Astrocyte of the cerebellum (primary cell): Measurements from ENCODE around the gene SRSF5.

Experiments
- DNase-seq: peaks from one replicate; pipeline ENCODE4 v3.0.0-alpha.2; 2011; ENCODE audit warnings: low read depth
- H3K4me3 ChIP-seq: 2 replicates; pipeline ENCODE4 v1.5.1; 2011; ENCODE audit warnings: mild to moderate bottlenecking, low read depth, low read length, moderate library complexity
- in situ Hi-C: cut with HindIII; loops from 2 replicates; pipeline ENCODE4 v1.10.0; 2017; ENCODE audit warnings: low sequenced_read_pairs
- TF ChIP-seq, protein P1 (sequence below): IDR thresholded peaks from 2 replicates; pipeline ENCODE4 v1.5.1; 2012; ENCODE audit warnings: low read length, low read depth, moderate library complexity, mild to moderate bottlenecking; ENCODE audit errors: missing control alignments

The SRSF5 gene

DNA sequence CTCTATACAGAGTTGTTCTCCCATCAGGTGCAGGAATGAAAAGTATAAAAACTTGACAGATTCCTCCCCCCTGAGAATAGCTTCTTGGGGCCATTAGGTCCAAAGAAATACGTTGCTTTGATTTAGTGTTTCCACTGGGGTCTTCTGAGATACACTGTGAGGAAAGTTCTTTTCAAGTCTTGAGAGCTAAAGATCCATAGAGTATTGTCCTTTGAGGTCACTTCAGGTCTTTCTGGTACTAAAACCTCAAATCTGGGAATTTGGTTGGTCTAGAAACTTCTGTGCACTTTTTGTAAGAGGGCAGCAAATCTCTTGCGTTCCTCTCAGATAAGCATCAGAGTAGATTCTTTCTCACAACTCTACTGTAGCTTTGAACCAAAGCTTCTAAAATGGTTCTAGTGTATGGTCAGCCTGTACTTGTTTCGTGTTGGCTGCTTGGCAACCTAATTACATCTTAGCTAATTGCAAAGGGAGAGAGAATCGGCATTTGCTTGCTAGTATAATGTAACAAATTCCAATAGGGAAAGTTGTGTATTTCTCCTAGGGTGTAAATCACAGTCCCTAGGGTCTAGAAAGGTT, 10.0 kb downstream of the SRSF5 start:
- DNase-seq: no peak
- in situ Hi-C loops: no loop called here
- TF ChIP-seq, protein P1, sequence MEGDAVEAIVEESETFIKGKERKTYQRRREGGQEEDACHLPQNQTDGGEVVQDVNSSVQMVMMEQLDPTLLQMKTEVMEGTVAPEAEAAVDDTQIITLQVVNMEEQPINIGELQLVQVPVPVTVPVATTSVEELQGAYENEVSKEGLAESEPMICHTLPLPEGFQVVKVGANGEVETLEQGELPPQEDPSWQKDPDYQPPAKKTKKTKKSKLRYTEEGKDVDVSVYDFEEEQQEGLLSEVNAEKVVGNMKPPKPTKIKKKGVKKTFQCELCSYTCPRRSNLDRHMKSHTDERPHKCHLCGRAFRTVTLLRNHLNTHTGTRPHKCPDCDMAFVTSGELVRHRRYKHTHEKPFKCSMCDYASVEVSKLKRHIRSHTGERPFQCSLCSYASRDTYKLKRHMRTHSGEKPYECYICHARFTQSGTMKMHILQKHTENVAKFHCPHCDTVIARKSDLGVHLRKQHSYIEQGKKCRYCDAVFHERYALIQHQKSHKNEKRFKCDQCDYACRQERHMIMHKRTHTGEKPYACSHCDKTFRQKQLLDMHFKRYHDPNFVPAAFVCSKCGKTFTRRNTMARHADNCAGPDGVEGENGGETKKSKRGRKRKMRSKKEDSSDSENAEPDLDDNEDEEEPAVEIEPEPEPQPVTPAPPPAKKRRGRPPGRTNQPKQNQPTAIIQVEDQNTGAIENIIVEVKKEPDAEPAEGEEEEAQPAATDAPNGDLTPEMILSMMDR: no peak
- H3K4me3 ChIP-seq: no peak overlapping the region

DNA sequence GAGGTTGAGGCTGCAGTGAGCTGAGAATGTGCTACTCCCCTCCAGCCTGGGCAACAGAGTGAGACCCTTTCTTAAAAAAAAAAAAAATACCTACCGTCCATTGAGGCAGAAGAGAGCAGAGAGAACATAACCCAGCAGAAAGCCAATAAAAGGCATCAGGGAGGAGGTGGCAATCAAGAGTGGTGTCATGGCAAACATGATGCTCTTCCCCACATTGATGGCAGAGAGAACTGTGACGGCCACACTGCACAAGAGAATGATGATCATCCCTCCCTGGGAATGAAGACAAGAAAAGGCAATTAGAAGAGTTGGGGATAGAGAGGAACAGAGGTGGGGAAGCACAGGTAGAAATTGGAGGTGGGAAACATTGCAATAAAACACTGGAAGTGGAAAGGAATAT, 12.1 kb downstream of the SRSF5 start:
- in situ Hi-C loops: no loop called here
- H3K4me3 ChIP-seq: no peak overlapping the region

DNA sequence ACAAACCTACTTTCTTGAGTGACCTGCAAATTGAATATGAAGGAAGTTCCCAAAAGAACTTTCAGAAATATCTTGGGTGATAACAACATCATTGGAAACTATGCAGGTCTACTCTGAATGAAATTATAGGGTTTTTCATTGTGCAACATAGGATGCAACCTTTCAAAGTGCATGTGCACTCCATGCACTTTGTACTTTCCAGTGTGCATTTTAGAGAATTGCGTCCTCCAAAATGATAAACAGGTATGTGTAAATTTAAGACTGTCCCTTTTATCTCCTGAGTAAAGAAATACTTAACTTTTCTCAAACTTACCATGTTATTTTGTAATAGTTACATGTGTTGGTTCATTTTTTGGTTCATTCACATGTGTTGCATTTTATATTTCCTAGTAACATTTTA, 13.2 kb downstream of the SRSF5 start:
- TF ChIP-seq, protein P1: no peak
- in situ Hi-C loops: no loop called here
- H3K4me3 ChIP-seq: no peak overlapping the region
- DNase-seq: no peak

More for the DNA sequence above, 12.1 kb downstream of the SRSF5 start:
- DNase-seq: no peak
- TF ChIP-seq, protein P1: no peak

DNA sequence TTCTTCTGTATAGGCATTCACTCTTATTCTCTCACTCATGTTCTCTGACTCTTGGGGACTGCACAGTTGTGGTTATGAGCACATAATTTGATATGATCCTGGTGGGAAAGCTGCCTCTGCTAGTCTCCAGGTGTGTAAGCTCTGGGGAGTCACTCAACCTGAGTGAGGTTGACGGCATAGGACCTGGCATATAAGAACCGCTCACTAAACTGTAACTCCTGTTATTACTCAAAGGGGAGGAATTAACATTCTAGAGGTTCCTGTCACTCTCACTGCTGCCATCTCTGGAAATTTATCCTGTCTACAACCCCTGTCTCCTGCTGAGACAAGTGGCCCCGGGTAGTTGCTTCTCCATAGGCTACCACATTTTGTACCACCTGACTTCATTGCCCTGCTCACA, 14.0 kb downstream of the SRSF5 start:
- TF ChIP-seq, protein P1: no peak
- in situ Hi-C loops: no loop called here
- DNase-seq: no peak
- H3K4me3 ChIP-seq: no peak overlapping the region

DNA sequence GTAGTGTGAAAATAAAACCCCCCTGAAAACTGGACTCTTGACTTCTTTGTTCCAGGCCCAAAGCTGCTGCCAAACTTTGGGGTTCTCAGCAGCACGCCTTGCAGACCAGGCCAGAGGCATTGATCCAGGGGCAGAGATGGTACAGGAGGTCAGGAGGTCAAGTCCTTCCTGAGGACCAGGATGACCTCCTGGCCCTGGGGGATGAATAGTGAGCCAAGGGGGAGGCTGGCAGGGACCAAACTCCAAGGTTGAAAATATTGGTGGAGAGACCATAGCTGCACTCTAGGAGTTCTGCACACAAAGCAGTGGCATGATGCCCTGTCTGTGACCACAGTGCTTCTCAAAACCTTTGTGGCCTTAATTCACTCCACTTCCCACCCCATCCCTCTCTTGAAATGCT, 18.0 kb downstream of the SRSF5 start:
- no peak overlapping the region for H3K4me3 ChIP-seq

DNA sequence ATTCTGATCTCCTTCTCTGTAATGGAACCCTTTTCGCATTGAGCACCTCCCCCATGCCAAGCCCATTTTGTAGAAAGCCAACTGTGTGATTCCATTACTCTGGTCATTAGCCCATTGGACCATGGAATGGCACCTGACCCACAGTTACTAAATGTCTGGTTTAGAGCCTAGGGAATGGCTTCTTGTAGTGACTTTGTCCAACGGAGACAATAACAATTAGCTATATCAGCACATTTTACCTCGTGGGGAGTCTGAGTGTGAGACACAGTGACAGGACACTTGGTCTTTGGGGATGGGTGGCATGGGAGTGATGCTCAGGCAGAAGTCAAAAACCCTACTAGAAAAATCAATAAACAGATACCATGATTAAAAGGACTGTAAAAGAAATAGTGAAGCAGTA, 19.7 kb downstream of the SRSF5 start:
- TF ChIP-seq, protein P1: no peak
- DNase-seq: no peak
- in situ Hi-C loops: no loop called here
- no peak overlapping the region for H3K4me3 ChIP-seq

More for the DNA sequence above, 18.0 kb downstream of the SRSF5 start:
- TF ChIP-seq, protein P1: no peak
- no peak for DNase-seq
- in situ Hi-C loops: no loop called here

DNA sequence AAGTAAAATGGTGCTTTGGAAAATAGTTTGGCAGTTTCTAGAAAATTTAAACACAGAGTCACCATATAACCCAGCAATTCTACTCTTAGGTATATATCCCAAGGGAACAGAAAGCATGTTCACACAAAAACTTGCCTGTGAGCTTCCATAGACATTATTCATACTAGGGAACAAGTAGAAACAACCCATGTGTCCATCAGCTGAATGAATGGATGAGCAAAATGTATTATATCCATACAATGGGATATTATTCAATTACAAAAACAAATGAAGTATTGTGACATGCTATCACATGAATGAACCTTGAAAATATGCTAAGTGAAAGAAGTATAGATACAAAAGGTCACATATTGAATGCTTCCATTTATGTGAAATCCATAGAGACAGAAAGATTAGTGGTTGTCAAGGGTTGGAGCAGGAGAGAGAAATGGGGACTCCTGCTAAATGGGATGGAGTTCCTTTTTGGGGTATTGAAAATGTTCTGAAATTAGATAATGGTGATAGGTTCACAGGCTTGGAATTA, 22.2 kb downstream of the SRSF5 start:
- TF ChIP-seq, protein P1: no peak
- H3K4me3 ChIP-seq: no peak overlapping the region
- no peak for DNase-seq
- in situ Hi-C loops: no loop called here
